AG09309 (cell line): ENCODE data around the gene KRTAP19-3.

Source experiments
- DNase-seq: peaks from one replicate; pipeline ENCODE4 v3.0.0-alpha.2; 2010; ENCODE audit warnings: low read depth
- H3K4me3 ChIP-seq: 2 replicates; pipeline ENCODE4 v1.5.1; 2011; ENCODE audit warnings: mild to moderate bottlenecking, low read depth, low read length, moderate library complexity; ENCODE audit not compliant: control insufficient read depth
- TF ChIP-seq, protein P1 (sequence below): IDR thresholded peaks from 2 replicates; pipeline ENCODE4 v1.5.1; 2011; ENCODE audit warnings: mild to moderate bottlenecking, low read depth, low read length, inconsistent platforms; ENCODE audit not compliant: insufficient read depth, control insufficient read depth; ENCODE audit errors: missing control alignments

KRTAP19-3 gene

GRCh38 chr21:30486180-30486579 is 5.6 kb downstream of the KRTAP19-3 start:
- no peak for DNase-seq
- TF ChIP-seq, protein P1, sequence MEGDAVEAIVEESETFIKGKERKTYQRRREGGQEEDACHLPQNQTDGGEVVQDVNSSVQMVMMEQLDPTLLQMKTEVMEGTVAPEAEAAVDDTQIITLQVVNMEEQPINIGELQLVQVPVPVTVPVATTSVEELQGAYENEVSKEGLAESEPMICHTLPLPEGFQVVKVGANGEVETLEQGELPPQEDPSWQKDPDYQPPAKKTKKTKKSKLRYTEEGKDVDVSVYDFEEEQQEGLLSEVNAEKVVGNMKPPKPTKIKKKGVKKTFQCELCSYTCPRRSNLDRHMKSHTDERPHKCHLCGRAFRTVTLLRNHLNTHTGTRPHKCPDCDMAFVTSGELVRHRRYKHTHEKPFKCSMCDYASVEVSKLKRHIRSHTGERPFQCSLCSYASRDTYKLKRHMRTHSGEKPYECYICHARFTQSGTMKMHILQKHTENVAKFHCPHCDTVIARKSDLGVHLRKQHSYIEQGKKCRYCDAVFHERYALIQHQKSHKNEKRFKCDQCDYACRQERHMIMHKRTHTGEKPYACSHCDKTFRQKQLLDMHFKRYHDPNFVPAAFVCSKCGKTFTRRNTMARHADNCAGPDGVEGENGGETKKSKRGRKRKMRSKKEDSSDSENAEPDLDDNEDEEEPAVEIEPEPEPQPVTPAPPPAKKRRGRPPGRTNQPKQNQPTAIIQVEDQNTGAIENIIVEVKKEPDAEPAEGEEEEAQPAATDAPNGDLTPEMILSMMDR: no peak
- H3K4me3 ChIP-seq: no peak overlapping the region

GRCh38 chr21:30482130-30482529 is 9.7 kb downstream of the KRTAP19-3 start:
- no peak for DNase-seq
- TF ChIP-seq, protein P1: no peak
- H3K4me3 ChIP-seq: no peak overlapping the region

DNA sequence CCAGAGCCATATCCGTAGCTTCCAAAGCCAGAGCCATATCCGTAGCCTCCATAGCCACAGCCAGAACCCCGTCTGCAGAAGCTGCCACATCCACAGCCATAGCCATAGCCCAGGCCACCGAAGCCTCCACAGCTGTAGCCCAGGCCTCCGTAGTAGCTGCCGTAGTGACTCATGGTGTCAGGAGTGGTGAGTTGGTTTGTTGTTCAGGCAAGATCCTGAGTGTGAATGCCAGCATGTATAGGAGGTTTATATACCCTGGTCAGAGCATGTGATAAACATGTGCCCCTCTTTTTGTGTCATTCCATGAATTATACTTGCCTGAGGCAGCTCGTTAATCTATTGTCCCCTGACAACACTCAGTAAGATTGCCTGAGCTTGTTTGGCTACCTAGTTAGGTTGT is 11.7 kb downstream of the KRTAP19-3 start, which contains the start of gene KRTAP19-1:
KRTAP19-1 (minus strand) TSS at position 223 of the 400 bp plus-strand sequence; CDS start at position 173, 50 bp downstream.
- TF ChIP-seq, protein P1: no peak
- no peak within 1 kb of the TSS for H3K4me3 ChIP-seq
- DNase-seq: no peak

DNA sequence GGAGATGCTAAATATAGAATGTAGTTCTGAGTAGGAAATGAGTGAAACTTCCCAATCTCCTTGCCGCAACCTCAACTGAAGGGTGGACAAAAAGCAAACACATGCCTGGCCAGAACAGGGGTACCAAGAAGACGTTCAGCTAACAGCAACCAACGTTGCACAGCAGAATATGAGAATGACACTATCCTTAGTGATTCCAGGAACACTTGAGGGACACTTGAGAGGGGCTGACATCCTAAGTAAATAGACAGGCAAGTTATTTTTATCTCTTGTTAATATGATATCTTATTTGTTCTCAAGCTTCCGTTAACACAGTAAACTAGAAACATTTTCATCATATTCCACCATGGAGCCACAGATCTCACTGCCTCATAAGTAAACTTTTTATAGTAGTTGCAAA is 12.6 kb downstream of the KRTAP19-3 start:
- DNase-seq: no peak
- no peak overlapping the region for H3K4me3 ChIP-seq
- TF ChIP-seq, protein P1: no peak

GRCh38 chr21:30478004-30478403 is 13.8 kb downstream of the KRTAP19-3 start:
- no peak overlapping the region for H3K4me3 ChIP-seq
- TF ChIP-seq, protein P1: no peak
- DNase-seq: no peak

- DNase-seq: no peak
- H3K4me3 ChIP-seq: no peak overlapping the region
- TF ChIP-seq, protein P1: no peak
Observed at GRCh38 chr21:30468900-30469714, 22.7 kb downstream of the KRTAP19-3 start.
